Adrenal gland (tissue), 12 donors: ENCODE results near the gene UBAP1L. TPM values are rescaled to one million over a fixed set of nuclear protein-coding genes. Genes with fewer than 3 reads are reported as not detected.
"Not testable (repeated sequence)": the region's sequence is repeated elsewhere in the genome, so short reads cannot be mapped to it uniquely, and the experiment has no call there.

Source experiments
- DNase-seq, 7 donors: peaks; one replicate each; pipeline ENCODE4 v3.0.0-alpha.2; 2019 to 2020
- H3K27ac ChIP-seq, 5 donors: fragments of 200-600 bp; sonication (generic) in 4 of 5; 1 replicate in 3 of 5; 2 replicates in 2 of 5; pipeline versions ENCODE4 v1.5.1 to v1.8.0; 2016 to 2020; ENCODE audit warnings: mild to moderate bottlenecking in 1 of 5
- H3K27me3 ChIP-seq: fragments of 200-600 bp; 2 replicates; pipeline ENCODE4 v1.8.0; 2021
- H3K36me3 ChIP-seq, 2 donors: fragments of 200-600 bp; replicated peaks in 1 of 2; 1 replicate in 1 of 2; 2 replicates in 1 of 2; pipeline versions ENCODE4 v1.5.1 to v1.8.0; 2018 to 2022
- H3K4me1 ChIP-seq, 2 donors: fragments of 200-600 bp; replicated peaks in 1 of 2; 1 replicate in 1 of 2; 2 replicates in 1 of 2; pipeline versions ENCODE4 v1.5.1 to v1.8.0; 2018 to 2021
- H3K4me3 ChIP-seq, 4 donors: fragments of 200-600 bp; sonication (generic) in 3 of 4; one replicate each; pipeline ENCODE4 v1.5.1; 2016 to 2018
- H3K9me3 ChIP-seq, 3 donors: fragments of 200-600 bp; sonication (generic) in 1 of 3; replicated peaks in 1 of 3; 1 replicate in 2 of 3; 2 replicates in 1 of 3; pipeline versions ENCODE4 v1.5.1 to v1.8.0; 2016 to 2021
- POLR2A ChIP-seq, 2 donors: fragments of 450-650 bp; IDR thresholded peaks; one replicate each; pipeline ENCODE4 v1.6.1; 2017; ENCODE audit warnings: antibody characterized with exemption in 2 of 2, mild to moderate bottlenecking in 2 of 2, moderate library complexity in 1 of 2
- WGBS, 4 donors: extraction: QIAGEN DNeasy Blood & Tissue Kit in 2 of 4; methylation state at CpG; one replicate each; pipeline versions ENCODE4 v1.1.5 to v1.1.7; 2013 to 2017; 5-methylcytosine and 5-hydroxymethylcytosine counted together
- intact Hi-C, 2 donors: fragments of 100-400 bp; cut with DNase I; formaldehyde crosslinking; loops; one replicate each; pipeline versions ENCODE4 v1.14.1 to v1.15.0; 2022 to 2023
- polyA plus RNA-seq, 3 donors: library from polyadenylated mRNA; stranded (reverse); fragments of 200-250 nt in 2 of 3; fragments of 350-450 nt in 1 of 3; fragmentation: Illumina TruSeq in 1 of 3; extraction: RNeasy Lipid Tissue Mini Kit (QIAGEN cat#74804) in 1 of 3; gene quantifications; one replicate each; pipeline ENCODE4 v1.2.3, GENCODE V29; 2013 to 2014
- total RNA-seq, 9 donors: library from RNA; depleted of rRNA in 4 of 9; stranded (reverse); fragments of >200 nt in 4 of 9; fragments of 120-200 nt in 1 of 9; fragmentation: NEBNext Ultra II Directional in 1 of 9; extraction: Animal tissue kit (Norgen Biotek cat#: 25700) in 1 of 9; gene quantifications; one replicate each; pipeline versions ENCODE4 v1.1.0 to v1.2.4, GENCODE V29; 2013 to 2023
- TF ChIP-seq, protein P1 (sequence below), 6 experiments: fragments of 450-650 bp in 4 of 6; fragments of 200-600 bp in 2 of 6; sonication (generic) in 1 of 6; IDR thresholded peaks; 1 replicate in 5 of 6; 2 replicates in 1 of 6; pipeline versions ENCODE4 v1.5.1 to v1.8.0; 2016 to 2021; ENCODE audit warnings: antibody characterized with exemption in 6 of 6, mild to moderate bottlenecking in 2 of 6, moderate library complexity in 1 of 6
- donor health status: healthy with polysubstance abuse.
- donor health status: Bipolar disorder and iron deficiency.
- donor health status: DM: yes; HTN: yes; CAD: no.
- donor health status: DM: no; HTN: no; CAD: no.
- donor health status: DM: no; HTN: no; CAD: no.
- donor health status: DM: yes; HTN: yes; CAD: no.

The UBAP1L gene
- total and polyA plus RNA-seq, 12 donors, result 0.48 to 34.9 (median 2.9) TPM

GRCh38 chr15:65076486-65077290, 38.3 kb downstream of the UBAP1L start, which contains the start of gene KBTBD13:
TSS of gene KBTBD13 (plus strand) at chr15:65076746. CDS start at chr15:65076816, 70 bp downstream.
- TF ChIP-seq, protein P1, sequence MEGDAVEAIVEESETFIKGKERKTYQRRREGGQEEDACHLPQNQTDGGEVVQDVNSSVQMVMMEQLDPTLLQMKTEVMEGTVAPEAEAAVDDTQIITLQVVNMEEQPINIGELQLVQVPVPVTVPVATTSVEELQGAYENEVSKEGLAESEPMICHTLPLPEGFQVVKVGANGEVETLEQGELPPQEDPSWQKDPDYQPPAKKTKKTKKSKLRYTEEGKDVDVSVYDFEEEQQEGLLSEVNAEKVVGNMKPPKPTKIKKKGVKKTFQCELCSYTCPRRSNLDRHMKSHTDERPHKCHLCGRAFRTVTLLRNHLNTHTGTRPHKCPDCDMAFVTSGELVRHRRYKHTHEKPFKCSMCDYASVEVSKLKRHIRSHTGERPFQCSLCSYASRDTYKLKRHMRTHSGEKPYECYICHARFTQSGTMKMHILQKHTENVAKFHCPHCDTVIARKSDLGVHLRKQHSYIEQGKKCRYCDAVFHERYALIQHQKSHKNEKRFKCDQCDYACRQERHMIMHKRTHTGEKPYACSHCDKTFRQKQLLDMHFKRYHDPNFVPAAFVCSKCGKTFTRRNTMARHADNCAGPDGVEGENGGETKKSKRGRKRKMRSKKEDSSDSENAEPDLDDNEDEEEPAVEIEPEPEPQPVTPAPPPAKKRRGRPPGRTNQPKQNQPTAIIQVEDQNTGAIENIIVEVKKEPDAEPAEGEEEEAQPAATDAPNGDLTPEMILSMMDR (IDR thresholded peaks at IDR 0.05), result no peak
- no peak for TF ChIP-seq POLR2A (IDR thresholded peaks at IDR 0.05)
- DNase-seq, result no peak
- peaks cover 18% of the 10 kb centered on the region for H3K27me3 ChIP-seq
- H3K4me3 ChIP-seq, result no peak within 1 kb of the TSS
- H3K36me3 ChIP-seq, result no peaks in the 10 kb centered on the region
- no peaks in the 10 kb centered on the region for H3K9me3 ChIP-seq
- H3K27ac ChIP-seq, result no peak within 1 kb of the TSS
- WGBS, 4 donors, result 59 to 93% (median 73%) methylated on average over 3 to 73 of the region's 73 CpGs
- intact Hi-C loops, result no loop called here
- H3K4me1 ChIP-seq, result peaks cover 0 to under 1% of the 10 kb centered on the region in 2 donors

DNA sequence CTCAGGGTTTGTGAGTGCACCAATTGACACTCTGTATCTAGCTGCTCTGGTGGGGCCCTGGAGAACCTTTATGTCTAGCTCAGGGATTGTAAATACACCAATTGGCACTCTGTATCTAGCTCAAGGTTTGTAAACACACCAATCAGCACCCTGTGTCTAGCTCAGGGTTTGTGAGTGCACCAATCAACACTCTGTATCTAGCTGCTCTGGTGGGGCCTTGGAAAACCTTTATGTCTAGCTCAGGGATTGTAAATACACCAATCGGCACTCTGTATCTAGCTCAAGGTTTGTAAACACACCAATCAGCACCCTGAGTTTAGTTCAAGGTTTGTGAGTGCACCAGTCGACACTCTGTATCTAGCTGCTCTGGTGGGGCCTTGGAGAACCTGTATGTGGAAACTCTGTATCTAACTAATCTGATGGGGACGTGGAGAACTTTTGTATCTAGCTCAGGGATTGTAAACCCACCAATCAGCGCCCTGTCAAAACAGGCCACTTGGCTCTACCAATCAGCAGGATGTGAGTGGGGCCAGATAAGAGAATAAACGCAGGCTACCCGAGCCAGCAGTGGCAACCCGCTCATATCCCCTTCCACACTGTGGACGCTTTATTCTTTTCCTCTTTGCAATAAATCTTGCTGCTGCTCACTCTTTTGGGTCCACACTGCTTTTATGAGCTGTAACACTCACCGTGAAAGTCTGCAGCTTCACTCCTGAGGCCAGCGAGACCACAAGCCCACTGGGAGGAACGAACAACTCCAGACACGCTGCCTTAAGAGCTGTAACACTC, 39.2 kb downstream of the UBAP1L start:
- H3K27ac ChIP-seq, H3K4me1 ChIP-seq, intact Hi-C loops, H3K9me3 ChIP-seq, H3K36me3 ChIP-seq, H3K4me3 ChIP-seq, DNase-seq: not testable (repeated sequence)
- WGBS, 4 donors, result 59 to 75% (median 74%) methylated on average over 11 to 12 of the region's 12 CpGs
- H3K27me3 ChIP-seq, result peaks cover 18% of the 10 kb centered on the region

- peaks cover 18% of the 10 kb centered on the region for H3K27me3 ChIP-seq
- WGBS, 4 donors, result 88 to 100% (median 94%) methylated on average over 5 to 16 of the region's 22 CpGs; no CpG with 5 or more reads in 1 of the 4 donors
- H3K4me3 ChIP-seq, intact Hi-C loops, H3K27ac ChIP-seq, H3K9me3 ChIP-seq, H3K36me3 ChIP-seq, DNase-seq: not testable (repeated sequence)
- H3K4me1 ChIP-seq, result peaks cover 0 to 14% of the 10 kb centered on the region in 2 donors
These were observed 40.1 kb downstream of the UBAP1L start for GRCh38 chr15:65074946-65075345.

GRCh38 chr15:65072617-65073016, 42.4 kb downstream of the UBAP1L start:
- DNase-seq, result no peak
- 84 to 96% (median 90%) methylated on average over 3 of the region's 3 CpGs for WGBS, 4 donors
- intact Hi-C loops, result no loop called here
- Histone ChIP-seq H3K4me1 (peaks cover 0 to 14% of the 10 kb centered on the region in 2 donors), H3K27me3 (peaks cover 17% of the 10 kb centered on the region), H3K9me3 (no peaks in the 10 kb centered on the region), H3K27ac (peak overlapping the region in 1 of 5 donors; percentile 3), H3K36me3 (no peaks in the 10 kb centered on the region), H3K4me3 (no peak overlapping the region)
- TF ChIP-seq, protein P1 (IDR thresholded peaks at IDR 0.05), result no peak
- TF ChIP-seq POLR2A (IDR thresholded peaks at IDR 0.05), result no peak

DNA sequence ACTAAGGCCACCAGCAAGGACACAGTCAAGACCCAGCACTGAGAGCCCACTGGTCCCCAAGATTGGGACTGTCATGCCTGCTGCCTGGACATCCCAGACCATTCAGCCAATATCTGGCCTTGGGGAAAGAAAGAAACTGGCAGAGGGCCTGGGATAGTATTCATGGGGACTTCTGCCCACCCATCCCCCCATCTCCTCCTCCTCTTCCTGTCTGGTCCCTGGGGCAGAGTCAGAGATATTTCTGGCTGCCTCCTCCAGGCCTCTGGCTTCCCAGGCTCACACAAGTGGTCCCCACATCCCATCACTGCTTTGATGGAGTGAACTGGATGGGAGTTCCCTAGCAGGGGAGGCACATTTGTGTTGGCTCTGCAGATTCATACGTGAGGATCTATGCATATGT, 43.0 kb downstream of the UBAP1L start:
- no peaks in the 10 kb centered on the region for H3K36me3 ChIP-seq
- DNase-seq, result peak in 6 of 7 donors; percentile 59 to 78 (median 71)
- peaks cover 0 to 14% of the 10 kb centered on the region in 2 donors for H3K4me1 ChIP-seq
- H3K27ac ChIP-seq, result peak overlapping the region in 1 of 5 donors; percentile 3
- no peak overlapping the region for H3K4me3 ChIP-seq
- intact Hi-C loops, result no loop called here
- peaks cover 17% of the 10 kb centered on the region for H3K27me3 ChIP-seq
- no peaks in the 10 kb centered on the region for H3K9me3 ChIP-seq
- no peak for TF ChIP-seq POLR2A (IDR thresholded peaks at IDR 0.05)
- TF ChIP-seq, protein P1 (IDR thresholded peaks at IDR 0.05), result no peak
- 50 to 83% (median 55%) methylated on average over 1 of the region's 1 CpG for WGBS, 4 donors
